Heart right ventricle (tissue), 16 donors: Measurements from ENCODE around the gene CASP10. TPM values are rescaled to one million over a fixed set of nuclear protein-coding genes. Genes with fewer than 3 reads are reported as not detected.
A peak's percentile ranks its signal among the peaks of the same experiment; 100 is the strongest.

ENCODE experiments used
- ATAC-seq, 8 donors: fragments of 200-7000 bp; cut with Tn5 transposase; one replicate each; pipeline ENCODE4 v1.9.1; 2020; ENCODE audit warnings: mild to moderate bottlenecking in 8 of 8, moderate library complexity in 8 of 8, moderate number of reproducible peaks in 1 of 8
- DNase-seq, 2 donors: peaks; one replicate each; pipeline ENCODE4 v3.0.0-alpha.2; 2020
- H3K27ac ChIP-seq, 10 donors: fragments of 200-600 bp; sonication (generic) in 2 of 10; one replicate each; pipeline versions ENCODE4 v1.5.0 to v1.8.0; 2020 to 2022; ENCODE audit warnings: mild to moderate bottlenecking in 3 of 10
- H3K27me3 ChIP-seq, 7 donors: fragments of 200-600 bp; one replicate each; pipeline ENCODE4 v1.8.0; 2021 to 2022; ENCODE audit warnings: mild to moderate bottlenecking in 2 of 7
- H3K36me3 ChIP-seq, 9 donors: fragments of 200-600 bp; sonication (generic) in 1 of 9; one replicate each; pipeline versions ENCODE4 v1.5.0 to v1.8.0; 2020 to 2022; ENCODE audit warnings: mild to moderate bottlenecking in 2 of 9
- H3K4me1 ChIP-seq, 9 donors: fragments of 200-600 bp; sonication (generic) in 1 of 9; one replicate each; pipeline versions ENCODE4 v1.5.0 to v1.8.0; 2020 to 2022; ENCODE audit warnings: mild to moderate bottlenecking in 4 of 9
- H3K4me3 ChIP-seq, 10 donors: fragments of 200-600 bp; sonication (generic) in 2 of 10; one replicate each; pipeline versions ENCODE4 v1.5.0 to v1.8.0; 2020 to 2022; ENCODE audit warnings: mild to moderate bottlenecking in 7 of 10, moderate library complexity in 2 of 10
- H3K9me3 ChIP-seq, 11 donors: fragments of 200-600 bp in 10 of 11; sonication (generic) in 2 of 11; one replicate each; pipeline versions ENCODE4 v1.5.0 to v1.8.0; 2013 to 2022; ENCODE audit warnings: mild to moderate bottlenecking in 2 of 11, control low read depth in 1 of 11, moderate library complexity in 1 of 11
- WGBS, 2 donors: extraction: QIAGEN DNeasy Blood & Tissue Kit; methylation state at CpG; one replicate each; pipeline ENCODE4 v1.1.7; 2013; ENCODE audit warnings: inconsistent platforms in 1 of 2; 5-methylcytosine and 5-hydroxymethylcytosine counted together
- intact Hi-C, 10 donors: fragments of 100-400 bp; cut with DNase I; formaldehyde crosslinking; loops; one replicate each; pipeline versions ENCODE4 v1.11.1 to v1.14.2; 2022
- polyA plus RNA-seq, 2 donors: library from polyadenylated mRNA; stranded (reverse); fragments of 200-250 nt; gene quantifications; one replicate each; pipeline ENCODE4 v1.2.3, GENCODE V29; 2013
- total RNA-seq, 10 donors: library from RNA; stranded (reverse); fragmentation: NEBNext Ultra II Directional in 3 of 10; extraction: Animal tissue kit (Norgen Biotek cat#: 25700) in 3 of 10; gene quantifications; one replicate each; pipeline versions ENCODE4 v1.2.1 to v1.2.4, GENCODE V29; 2021 to 2023
- TF ChIP-seq, protein P1 (sequence below), 9 donors: fragments of 200-600 bp; sonication (generic) in 2 of 9; IDR thresholded peaks; one replicate each; pipeline versions ENCODE4 v1.5.0 to v1.8.0; 2021 to 2022; ENCODE audit warnings: antibody characterized with exemption in 9 of 9, mild to moderate bottlenecking in 5 of 9, moderate library complexity in 1 of 9
- donor health status: Arrhythmogenic right ventricular cardiomyopathy.
- donor health status: ischemic (EF 13 %, LVEDD 7.1; RV severe dilation, severe dysfunction).
- donor health status: healthy with polysubstance abuse.
- donor health status: DM: no; HTN: yes; CAD: no.
- donor health status: DM: no; HTN: no; CAD: no.
- donor health status: ischemic (EF 25% LVEDD 6.9; RV normal size, moderate dysfunction).
- donor health status: ischemic (EF 25% LVEDD 5.7; RV mildly dilated, moderate dysfunction).
- donor health status: healthy.
- donor health status: DM: yes; HTN: yes; CAD: no.
- donor health status: Ischemic cardiomyopathy.
- donor health status: ischemic (EF 35%, LVEDD 5.7; RV mildly dilated, moderate dysfunction).
- donor health status: nonischemic (EF 11% LVEDD 7.7; RV severe dilation, severe dysfunction).
- donor health status: DM: yes; HTN: yes; CAD: no.
- donor health status: PGD.
- donor health status: ischemic (EF 29% LVEDD 5.4; RV normal size, mild dysfunction).
- donor health status: nonischemic (EF 23%, LVEDD 6.1; RV moderate dilation, normal function).

Gene CASP10
- total and polyA plus RNA-seq, 12 donors, result 2.0 to 13.2 (median 5.6) TPM

DNA sequence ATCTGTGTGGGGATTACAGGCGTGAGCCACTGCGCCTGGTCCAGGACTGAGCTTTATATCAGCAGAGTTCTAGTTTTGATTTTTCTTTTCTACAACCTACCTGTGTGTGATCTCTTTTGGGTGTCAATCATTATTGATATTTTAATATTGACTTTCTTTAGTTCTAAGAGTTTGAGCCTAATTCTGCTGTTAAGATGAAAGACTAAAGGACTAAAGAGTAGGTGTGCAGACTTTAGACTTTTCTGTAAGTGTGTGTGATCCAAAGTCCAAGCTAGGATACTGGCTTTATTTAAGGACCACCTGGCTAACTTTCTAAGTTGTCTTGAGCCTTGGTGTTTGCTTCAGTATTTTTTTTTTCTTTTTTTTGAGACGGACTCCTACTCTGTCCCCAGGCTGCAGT is 12.4 kb downstream of the CASP10 start:
- no peaks in the 10 kb centered on the region for H3K9me3 ChIP-seq
- DNase-seq (no peak), ATAC-seq (no peak)
- H3K4me3 ChIP-seq, result no peak overlapping the region
- intact Hi-C loops, result no loop called here
- no peaks in the 10 kb centered on the region for H3K27me3 ChIP-seq
- TF ChIP-seq, protein P1, sequence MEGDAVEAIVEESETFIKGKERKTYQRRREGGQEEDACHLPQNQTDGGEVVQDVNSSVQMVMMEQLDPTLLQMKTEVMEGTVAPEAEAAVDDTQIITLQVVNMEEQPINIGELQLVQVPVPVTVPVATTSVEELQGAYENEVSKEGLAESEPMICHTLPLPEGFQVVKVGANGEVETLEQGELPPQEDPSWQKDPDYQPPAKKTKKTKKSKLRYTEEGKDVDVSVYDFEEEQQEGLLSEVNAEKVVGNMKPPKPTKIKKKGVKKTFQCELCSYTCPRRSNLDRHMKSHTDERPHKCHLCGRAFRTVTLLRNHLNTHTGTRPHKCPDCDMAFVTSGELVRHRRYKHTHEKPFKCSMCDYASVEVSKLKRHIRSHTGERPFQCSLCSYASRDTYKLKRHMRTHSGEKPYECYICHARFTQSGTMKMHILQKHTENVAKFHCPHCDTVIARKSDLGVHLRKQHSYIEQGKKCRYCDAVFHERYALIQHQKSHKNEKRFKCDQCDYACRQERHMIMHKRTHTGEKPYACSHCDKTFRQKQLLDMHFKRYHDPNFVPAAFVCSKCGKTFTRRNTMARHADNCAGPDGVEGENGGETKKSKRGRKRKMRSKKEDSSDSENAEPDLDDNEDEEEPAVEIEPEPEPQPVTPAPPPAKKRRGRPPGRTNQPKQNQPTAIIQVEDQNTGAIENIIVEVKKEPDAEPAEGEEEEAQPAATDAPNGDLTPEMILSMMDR (IDR thresholded peaks at IDR 0.05), result no peak
- H3K36me3 ChIP-seq, result peaks cover 0 to 73% (median 0%) of the 10 kb centered on the region in 9 donors
- WGBS, 2 donors, result 68 to 77% methylated on average over 3 of the region's 3 CpGs
- peak overlapping the region in 1 of 10 donors; percentile 72 for H3K27ac ChIP-seq
- H3K4me1 ChIP-seq, result peaks cover 0 to 72% (median 41%) of the 10 kb centered on the region in 9 donors

DNA sequence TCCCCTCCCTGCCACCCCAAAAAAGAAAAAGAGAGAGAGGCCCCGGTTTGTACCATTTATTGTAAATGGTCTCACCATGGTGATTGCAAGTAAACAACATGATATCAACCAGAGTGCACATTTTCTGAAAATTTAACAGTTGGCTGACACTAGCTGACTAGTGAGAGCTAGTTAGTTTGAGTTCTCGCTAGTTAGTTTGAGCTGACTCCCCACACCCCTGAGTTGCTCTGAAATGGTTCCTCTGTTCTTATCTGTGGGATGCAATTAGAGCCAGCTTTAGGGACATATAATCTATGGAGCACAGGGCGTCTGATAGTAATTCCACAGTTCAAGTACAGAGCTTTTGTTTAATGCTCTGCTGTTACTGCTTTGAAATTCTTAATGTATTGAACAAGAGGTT is 13.1 kb downstream of the CASP10 start:
- Histone ChIP-seq H3K9me3 (no peaks in the 10 kb centered on the region), H3K27ac (peak overlapping the region in 2 of 10 donors; percentile 1 to 72), H3K4me1 (peaks cover 0 to 70% (median 38%) of the 10 kb centered on the region in 9 donors), H3K4me3 (no peak overlapping the region), H3K36me3 (peaks cover 0 to 77% (median 0%) of the 10 kb centered on the region in 9 donors), H3K27me3 (no peaks in the 10 kb centered on the region)
- DNase-seq (no peak), ATAC-seq (no peak)
- intact Hi-C loops, result no loop called here
- TF ChIP-seq, protein P1 (IDR thresholded peaks at IDR 0.05), result no peak
- WGBS, 2 donors, result 62 to 66% methylated on average over 3 of the region's 3 CpGs

DNA sequence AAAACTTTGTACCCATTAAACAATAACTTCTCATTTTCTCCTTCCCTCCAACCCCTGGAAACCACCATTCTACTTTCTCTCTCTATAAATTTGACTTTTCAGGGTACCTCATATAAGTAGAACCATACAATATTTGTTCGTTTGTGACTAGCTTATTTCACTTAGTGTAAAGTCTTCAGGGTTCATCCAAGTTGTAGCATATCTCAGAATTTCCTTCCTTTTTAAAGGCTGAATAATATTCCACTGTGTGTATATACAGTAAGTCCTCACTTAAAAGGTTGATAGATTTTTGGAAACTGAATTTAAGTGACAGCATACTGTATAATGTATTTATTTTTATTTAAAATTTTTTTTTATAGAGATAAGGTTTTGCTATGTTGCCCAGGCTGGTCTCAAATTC is 13.9 kb downstream of the CASP10 start:
- no peak overlapping the region for H3K4me3 ChIP-seq
- H3K27me3 ChIP-seq, result no peaks in the 10 kb centered on the region
- H3K4me1 ChIP-seq, result peaks cover 0 to 65% (median 33%) of the 10 kb centered on the region in 9 donors
- intact Hi-C loops, result no loop called here
- DNase-seq, result no peak
- 96 to 97% methylated on average over 1 of the region's 1 CpG for WGBS, 2 donors
- H3K27ac ChIP-seq, result no peak overlapping the region
- H3K9me3 ChIP-seq, result no peaks in the 10 kb centered on the region
- H3K36me3 ChIP-seq, result peaks cover 0 to 84% (median 0%) of the 10 kb centered on the region in 9 donors
- no peak for ATAC-seq
- TF ChIP-seq, protein P1 (IDR thresholded peaks at IDR 0.05), result no peak

DNA sequence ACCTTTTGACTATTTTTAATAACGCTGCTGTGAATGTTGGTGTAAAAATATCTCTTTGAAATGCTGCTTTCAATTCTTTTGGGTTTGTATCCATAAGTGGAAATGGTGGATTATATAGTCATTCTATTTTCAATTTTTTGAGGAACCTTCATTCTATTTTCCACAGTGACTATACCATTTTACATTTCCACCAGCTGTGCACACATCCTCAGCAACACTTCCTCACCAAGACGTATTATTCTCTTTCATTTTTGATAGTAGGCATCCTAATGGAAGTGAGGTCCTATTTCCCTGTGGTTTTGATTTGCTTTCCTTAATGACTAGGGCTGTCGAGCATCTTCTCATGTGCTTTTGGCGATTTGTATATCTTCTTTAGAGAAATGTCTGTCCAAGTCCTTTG is 14.8 kb downstream of the CASP10 start:
- no peak overlapping the region for H3K27ac ChIP-seq
- ATAC-seq (no peak), DNase-seq (no peak)
- TF ChIP-seq, protein P1 (IDR thresholded peaks at IDR 0.05), result no peak
- intact Hi-C loops, result no loop called here
- peaks cover 0 to 58% (median 30%) of the 10 kb centered on the region in 9 donors for H3K4me1 ChIP-seq
- H3K9me3 ChIP-seq, result no peaks in the 10 kb centered on the region
- no peak overlapping the region for H3K4me3 ChIP-seq
- H3K27me3 ChIP-seq, result no peaks in the 10 kb centered on the region
- H3K36me3 ChIP-seq, result peaks cover 0 to 85% (median 0%) of the 10 kb centered on the region in 9 donors
- WGBS, 2 donors, result 61 to 62% methylated on average over 4 of the region's 4 CpGs
